K562 (cell line): ENCODE results near the gene MYOM1. TPM values are rescaled to one million over a fixed set of nuclear protein-coding genes. Genes with fewer than 3 reads are reported as not detected.

ENCODE experiments used
- CBX5 ChIP-seq: IDR thresholded peaks from 2 replicates; pipeline ENCODE4 v1.6.1; 2014; ENCODE audit warnings: low read depth, borderline replicate concordance
- FOXA3 ChIP-seq, 2 experiments: fragments of 450-650 bp in 1 of 2; sonication (generic) in 1 of 2; formaldehyde crosslinking; IDR thresholded peaks in 1 of 2; conservative IDR thresholded peaks in 1 of 2; 2 replicates each; pipeline versions ENCODE4 v1.4.0 to v1.8.0; 2020 to 2022; ENCODE audit warnings: mild to moderate bottlenecking in 2 of 2, missing genetic modification reagents in 1 of 2
- GATAD2A ChIP-seq: fragments of 450-650 bp; IDR thresholded peaks from 2 replicates; pipeline ENCODE4 v1.6.1; 2017
- ZNF23 ChIP-seq: fragments of 250-450 bp; sonication (Bioruptor Pico); IDR thresholded peaks from 2 replicates; pipeline ENCODE4 v1.4.0; 2020; ENCODE audit warnings: mild to moderate bottlenecking
- ZNF3 ChIP-seq: fragments of 250-450 bp; sonication (Bioruptor Pico); IDR thresholded peaks from 2 replicates; pipeline ENCODE4 v1.5.0; 2021; ENCODE audit warnings: mild to moderate bottlenecking, moderate library complexity
- polyA plus RNA-seq, 8 experiments: library from polyadenylated mRNA; depleted of rRNA in 4 of 8; stranded (reverse) in 5 of 8; unstranded in 3 of 8; fragments of >200 nt; fragmentation: Nextera tagmentation in 2 of 8; fragmentation: Illumina TruSeq in 1 of 8; extraction: Ambion mirVana in 2 of 8; extraction: Trizol in 1 of 8; gene quantifications; 2 replicates each; pipeline versions ENCODE4 v1.2.1 to v1.2.3, GENCODE V29; 2011 to 2014; ENCODE audit warnings: inconsistent platforms in 1 of 8, missing spikeins in 1 of 8
- total RNA-seq, 7 experiments: library from RNA; depleted of rRNA in 6 of 7; stranded (reverse); fragments of >200 nt in 6 of 7; fragmentation: Illumina TruSeq in 2 of 7; extraction: Trizol in 2 of 7; gene quantifications; 2 replicates each; pipeline versions ENCODE4 v1.2.1 to v1.2.3, GENCODE V29; 2011 to 2021; ENCODE audit warnings: low replicate concordance in 1 of 7
- TF ChIP-seq, protein P1 (sequence below): fragments of 200-600 bp; sonication (generic); IDR thresholded peaks from one replicate; pipeline ENCODE4 v1.6.1; 2012; ENCODE audit warnings: mild to moderate bottlenecking, low read depth, low read length, inconsistent platforms
- TF ChIP-seq, protein P2 (sequence below): fragments of 450-650 bp; IDR thresholded peaks from 2 replicates; pipeline ENCODE4 v1.6.1; 2018; ENCODE audit warnings: mild to moderate bottlenecking, low read depth; ENCODE audit not compliant: partially characterized antibody
- TF ChIP-seq, protein P3 (sequence below): fragments of 250-450 bp; sonication (Bioruptor Pico); IDR thresholded peaks from 2 replicates; pipeline ENCODE4 v1.6.1; 2021; ENCODE audit warnings: mild to moderate bottlenecking

The MYOM1 gene
- total and polyA plus RNA-seq, 9 of the 15 experiments (the other 6 are each of a cell fraction or from before 2014, with no cell fraction given): 0.01 to 0.62 (median 0.25) TPM

GRCh38 chr18:3247240-3248061 is 27.7 kb upstream of the MYOM1 start, which contains the start of gene MYL12A (continued):
- TF ChIP-seq, protein P1, sequence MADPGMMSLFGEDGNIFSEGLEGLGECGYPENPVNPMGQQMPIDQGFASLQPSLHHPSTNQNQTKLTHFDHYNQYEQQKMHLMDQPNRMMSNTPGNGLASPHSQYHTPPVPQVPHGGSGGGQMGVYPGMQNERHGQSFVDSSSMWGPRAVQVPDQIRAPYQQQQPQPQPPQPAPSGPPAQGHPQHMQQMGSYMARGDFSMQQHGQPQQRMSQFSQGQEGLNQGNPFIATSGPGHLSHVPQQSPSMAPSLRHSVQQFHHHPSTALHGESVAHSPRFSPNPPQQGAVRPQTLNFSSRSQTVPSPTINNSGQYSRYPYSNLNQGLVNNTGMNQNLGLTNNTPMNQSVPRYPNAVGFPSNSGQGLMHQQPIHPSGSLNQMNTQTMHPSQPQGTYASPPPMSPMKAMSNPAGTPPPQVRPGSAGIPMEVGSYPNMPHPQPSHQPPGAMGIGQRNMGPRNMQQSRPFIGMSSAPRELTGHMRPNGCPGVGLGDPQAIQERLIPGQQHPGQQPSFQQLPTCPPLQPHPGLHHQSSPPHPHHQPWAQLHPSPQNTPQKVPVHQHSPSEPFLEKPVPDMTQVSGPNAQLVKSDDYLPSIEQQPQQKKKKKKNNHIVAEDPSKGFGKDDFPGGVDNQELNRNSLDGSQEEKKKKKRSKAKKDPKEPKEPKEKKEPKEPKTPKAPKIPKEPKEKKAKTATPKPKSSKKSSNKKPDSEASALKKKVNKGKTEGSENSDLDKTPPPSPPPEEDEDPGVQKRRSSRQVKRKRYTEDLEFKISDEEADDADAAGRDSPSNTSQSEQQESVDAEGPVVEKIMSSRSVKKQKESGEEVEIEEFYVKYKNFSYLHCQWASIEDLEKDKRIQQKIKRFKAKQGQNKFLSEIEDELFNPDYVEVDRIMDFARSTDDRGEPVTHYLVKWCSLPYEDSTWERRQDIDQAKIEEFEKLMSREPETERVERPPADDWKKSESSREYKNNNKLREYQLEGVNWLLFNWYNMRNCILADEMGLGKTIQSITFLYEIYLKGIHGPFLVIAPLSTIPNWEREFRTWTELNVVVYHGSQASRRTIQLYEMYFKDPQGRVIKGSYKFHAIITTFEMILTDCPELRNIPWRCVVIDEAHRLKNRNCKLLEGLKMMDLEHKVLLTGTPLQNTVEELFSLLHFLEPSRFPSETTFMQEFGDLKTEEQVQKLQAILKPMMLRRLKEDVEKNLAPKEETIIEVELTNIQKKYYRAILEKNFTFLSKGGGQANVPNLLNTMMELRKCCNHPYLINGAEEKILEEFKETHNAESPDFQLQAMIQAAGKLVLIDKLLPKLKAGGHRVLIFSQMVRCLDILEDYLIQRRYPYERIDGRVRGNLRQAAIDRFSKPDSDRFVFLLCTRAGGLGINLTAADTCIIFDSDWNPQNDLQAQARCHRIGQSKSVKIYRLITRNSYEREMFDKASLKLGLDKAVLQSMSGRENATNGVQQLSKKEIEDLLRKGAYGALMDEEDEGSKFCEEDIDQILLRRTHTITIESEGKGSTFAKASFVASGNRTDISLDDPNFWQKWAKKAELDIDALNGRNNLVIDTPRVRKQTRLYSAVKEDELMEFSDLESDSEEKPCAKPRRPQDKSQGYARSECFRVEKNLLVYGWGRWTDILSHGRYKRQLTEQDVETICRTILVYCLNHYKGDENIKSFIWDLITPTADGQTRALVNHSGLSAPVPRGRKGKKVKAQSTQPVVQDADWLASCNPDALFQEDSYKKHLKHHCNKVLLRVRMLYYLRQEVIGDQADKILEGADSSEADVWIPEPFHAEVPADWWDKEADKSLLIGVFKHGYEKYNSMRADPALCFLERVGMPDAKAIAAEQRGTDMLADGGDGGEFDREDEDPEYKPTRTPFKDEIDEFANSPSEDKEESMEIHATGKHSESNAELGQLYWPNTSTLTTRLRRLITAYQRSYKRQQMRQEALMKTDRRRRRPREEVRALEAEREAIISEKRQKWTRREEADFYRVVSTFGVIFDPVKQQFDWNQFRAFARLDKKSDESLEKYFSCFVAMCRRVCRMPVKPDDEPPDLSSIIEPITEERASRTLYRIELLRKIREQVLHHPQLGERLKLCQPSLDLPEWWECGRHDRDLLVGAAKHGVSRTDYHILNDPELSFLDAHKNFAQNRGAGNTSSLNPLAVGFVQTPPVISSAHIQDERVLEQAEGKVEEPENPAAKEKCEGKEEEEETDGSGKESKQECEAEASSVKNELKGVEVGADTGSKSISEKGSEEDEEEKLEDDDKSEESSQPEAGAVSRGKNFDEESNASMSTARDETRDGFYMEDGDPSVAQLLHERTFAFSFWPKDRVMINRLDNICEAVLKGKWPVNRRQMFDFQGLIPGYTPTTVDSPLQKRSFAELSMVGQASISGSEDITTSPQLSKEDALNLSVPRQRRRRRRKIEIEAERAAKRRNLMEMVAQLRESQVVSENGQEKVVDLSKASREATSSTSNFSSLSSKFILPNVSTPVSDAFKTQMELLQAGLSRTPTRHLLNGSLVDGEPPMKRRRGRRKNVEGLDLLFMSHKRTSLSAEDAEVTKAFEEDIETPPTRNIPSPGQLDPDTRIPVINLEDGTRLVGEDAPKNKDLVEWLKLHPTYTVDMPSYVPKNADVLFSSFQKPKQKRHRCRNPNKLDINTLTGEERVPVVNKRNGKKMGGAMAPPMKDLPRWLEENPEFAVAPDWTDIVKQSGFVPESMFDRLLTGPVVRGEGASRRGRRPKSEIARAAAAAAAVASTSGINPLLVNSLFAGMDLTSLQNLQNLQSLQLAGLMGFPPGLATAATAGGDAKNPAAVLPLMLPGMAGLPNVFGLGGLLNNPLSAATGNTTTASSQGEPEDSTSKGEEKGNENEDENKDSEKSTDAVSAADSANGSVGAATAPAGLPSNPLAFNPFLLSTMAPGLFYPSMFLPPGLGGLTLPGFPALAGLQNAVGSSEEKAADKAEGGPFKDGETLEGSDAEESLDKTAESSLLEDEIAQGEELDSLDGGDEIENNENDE: no peak
- TF ChIP-seq FOXA3 (CRISPR knock-in tag; conservative IDR thresholded peaks at IDR 0.05 in 1 of 2, IDR thresholded peaks at IDR 0.05 in 1 of 2) (0 out of 4 replicates have a peak, but pooled peaks of 1 of the 2 experiments have one; percentile 21), ZNF3 (CRISPR knock-in tag) (no peak), CBX5 (no peak), ZNF23 (no peak; the same call in 1 of the 2 replicates), GATAD2A (no peak)
- TF ChIP-seq, protein P2, sequence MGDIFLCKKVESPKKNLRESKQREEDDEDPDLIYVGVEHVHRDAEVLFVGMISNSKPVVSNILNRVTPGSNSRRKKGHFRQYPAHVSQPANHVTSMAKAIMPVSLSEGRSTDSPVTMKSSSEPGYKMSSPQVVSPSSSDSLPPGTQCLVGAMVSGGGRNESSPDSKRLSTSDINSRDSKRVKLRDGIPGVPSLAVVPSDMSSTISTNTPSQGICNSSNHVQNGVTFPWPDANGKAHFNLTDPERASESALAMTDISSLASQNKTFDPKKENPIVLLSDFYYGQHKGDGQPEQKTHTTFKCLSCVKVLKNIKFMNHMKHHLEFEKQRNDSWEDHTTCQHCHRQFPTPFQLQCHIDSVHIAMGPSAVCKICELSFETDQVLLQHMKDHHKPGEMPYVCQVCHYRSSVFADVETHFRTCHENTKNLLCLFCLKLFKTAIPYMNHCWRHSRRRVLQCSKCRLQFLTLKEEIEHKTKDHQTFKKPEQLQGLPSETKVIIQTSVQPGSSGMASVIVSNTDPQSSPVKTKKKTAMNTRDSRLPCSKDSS: no peak
- TF ChIP-seq, protein P3, sequence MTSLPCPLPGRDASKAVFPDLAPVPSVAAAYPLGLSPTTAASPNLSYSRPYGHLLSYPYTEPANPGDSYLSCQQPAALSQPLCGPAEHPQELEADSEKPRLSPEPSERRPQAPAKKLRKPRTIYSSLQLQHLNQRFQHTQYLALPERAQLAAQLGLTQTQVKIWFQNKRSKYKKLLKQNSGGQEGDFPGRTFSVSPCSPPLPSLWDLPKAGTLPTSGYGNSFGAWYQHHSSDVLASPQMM: no peak
